Panc1 (cell line): Measurements from ENCODE around the gene ERICH3. TPM values are rescaled to one million over a fixed set of nuclear protein-coding genes. Genes with fewer than 3 reads are reported as not detected.

Experiments
- ATAC-seq: fragments of 200-7000 bp; cut with Tn5 transposase; 2 replicates; pipeline ENCODE4 v1.9.1; 2020; ENCODE audit warnings: mild to moderate bottlenecking, moderate library complexity
- BruUV-seq: library from RNA; stranded (reverse); fragments of 400-500 nt; replicated peaks from 2 replicates; lab custom pipeline; 2021; lab: Mats Ljungman, UMichigan
- CTCF ChIA-PET: fragments of 300-600 bp; sonication (Branson Sonifier 250); formaldehyde crosslinking; loops from one replicate; lab custom pipeline; 2022; ENCODE audit warnings: antibody characterized with exemption; lab: Charles Lee
- POLR2A ChIA-PET: fragments of 300-600 bp; sonication (Branson Sonifier 250); formaldehyde crosslinking; loops from one replicate; lab custom pipeline; 2022; ENCODE audit warnings: antibody characterized with exemption; lab: Charles Lee
- DNase-seq: peaks from one replicate; pipeline ENCODE4 v3.0.0-alpha.2; 2010; ENCODE audit warnings: low read depth, low spot score
- H3K27ac ChIP-seq: 2 replicates; pipeline ENCODE4 v1.5.1; 2011; ENCODE audit warnings: mild to moderate bottlenecking, low read length, inconsistent platforms
- H3K27me3 ChIP-seq: fragments of 200-500 bp; sonication (Bioruptor generic); 2 replicates; pipeline ENCODE4 v1.6.0; 2014; ENCODE audit warnings: low read length, inconsistent platforms; ENCODE audit not compliant: control insufficient read depth, insufficient read depth
- H3K36me3 ChIP-seq: fragments of 200-500 bp; sonication (Bioruptor generic); 2 replicates; pipeline ENCODE4 v1.5.1; 2014; ENCODE audit warnings: inconsistent platforms, mild to moderate bottlenecking, low read length, moderate library complexity; ENCODE audit not compliant: control insufficient read depth, insufficient read depth
- H3K4me1 ChIP-seq: 2 replicates; pipeline ENCODE4 v1.5.1; 2011; ENCODE audit warnings: inconsistent platforms, mild to moderate bottlenecking, low read length, moderate library complexity; ENCODE audit not compliant: control insufficient read depth, insufficient read depth
- H3K4me3 ChIP-seq, 2 experiments: 2 replicates each; pipeline ENCODE4 v1.5.1; 2011 to 2012; ENCODE audit warnings: low read depth in 2 of 2, low read length in 2 of 2, mild to moderate bottlenecking in 2 of 2, inconsistent platforms in 1 of 2, moderate library complexity in 1 of 2
- H3K9me3 ChIP-seq: fragments of 200-500 bp; sonication (Bioruptor generic); 2 replicates; pipeline ENCODE4 v1.5.1; 2014; ENCODE audit warnings: low read depth, mild to moderate bottlenecking, inconsistent platforms, low read length, moderate library complexity; ENCODE audit not compliant: control insufficient read depth, insufficient read depth
- CTCF ChIP-seq: fragments of 450-650 bp; IDR thresholded peaks from 2 replicates; pipeline ENCODE4 v1.5.1; 2017; ENCODE audit warnings: mild to moderate bottlenecking
- POLR2AphosphoS5 ChIP-seq: IDR thresholded peaks from 2 replicates; pipeline ENCODE4 v1.6.1; 2012; ENCODE audit warnings: mild to moderate bottlenecking, low read depth, low read length, moderate library complexity
- SIN3A ChIP-seq: IDR thresholded peaks from 2 replicates; pipeline ENCODE4 v1.6.1; 2012; ENCODE audit warnings: low read depth, mild to moderate bottlenecking, low read length, moderate library complexity, borderline replicate concordance; ENCODE audit not compliant: insufficient read depth
- TCF7L2 ChIP-seq: IDR thresholded peaks from 2 replicates; pipeline ENCODE4 v1.6.1; 2011; ENCODE audit warnings: mild to moderate bottlenecking, low read depth, low read length, inconsistent platforms
- in situ Hi-C: cut with HindIII; loops from 2 replicates; pipeline ENCODE4 v1.10.0; 2016; ENCODE audit warnings: low sequenced_read_pairs, low pct_unique_long_range_greater_than_20kb
- intact Hi-C: fragments of 100-400 bp; cut with micrococcal nuclease; formaldehyde crosslinking; loops from one replicate; pipeline ENCODE4 v1.10.0; 2022; ENCODE audit not compliant: unreplicated experiment
- total RNA-seq: library from RNA; stranded (reverse); gene quantifications from one replicate; pipeline ENCODE4 v1.2.1, GENCODE V29; 2021; ENCODE audit not compliant: unreplicated experiment
- TF ChIP-seq, protein P1 (sequence below), 2 experiments: IDR thresholded peaks; 2 replicates each; pipeline ENCODE4 v1.6.1; 2011 to 2012; ENCODE audit warnings: low read depth in 2 of 2, control low read depth in 1 of 2, low read length in 1 of 2, mild to moderate bottlenecking in 1 of 2, moderate library complexity in 1 of 2; ENCODE audit not compliant: insufficient read depth in 1 of 2

ERICH3 gene
- total RNA-seq, 1 experiment from 2014 or later: not detected

GRCh38 chr1:74637296-74637695 is 36.3 kb downstream of the ERICH3 start:
- in situ Hi-C loops: no loop called here
- no peak for TF ChIP-seq SIN3A
- Histone ChIP-seq H3K9me3 (no peaks in the 10 kb centered on the region), H3K27ac (no peak overlapping the region), H3K36me3 (no peaks in the 10 kb centered on the region), H3K27me3 (no peaks in the 10 kb centered on the region), H3K4me1 (no peaks in the 10 kb centered on the region), H3K4me3 (no peak overlapping the region)
- intact Hi-C loops: no loop called here
- ATAC-seq: no peak
- DNase-seq: no peak
- no TSS peak for BruUV-seq
- ChIA-PET CTCF (no interaction called here), POLR2A (no interaction called here)

DNA sequence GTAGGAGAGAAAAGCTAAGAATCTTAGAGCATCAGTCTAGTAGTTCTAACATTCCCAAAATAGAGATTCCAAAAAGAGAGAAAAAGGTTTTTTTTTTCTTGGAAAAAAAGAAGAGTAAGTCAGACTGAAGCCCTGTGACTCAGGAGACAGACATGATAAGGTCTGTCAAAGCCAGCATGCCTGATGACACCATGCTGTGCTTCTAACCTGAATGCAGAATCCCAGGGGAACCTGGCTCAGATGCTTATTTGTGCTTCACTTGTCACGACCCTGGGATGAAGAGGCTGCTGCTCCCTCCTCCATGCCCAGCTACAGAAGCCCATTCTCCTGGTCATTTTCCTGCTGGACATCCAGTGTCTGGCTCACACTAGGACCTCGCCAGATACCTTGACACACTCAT is 44.3 kb downstream of the ERICH3 start:
- in situ Hi-C loops: no loop called here
- POLR2A ChIA-PET: interaction anchor here (0.7 kb wide), 1 partner anchor 107 kb away, joined by 3 read pairs; no protein-coding TSS in a partner anchor

More for the DNA sequence above, 44.3 kb downstream of the ERICH3 start:
- no peaks in the 10 kb centered on the region for H3K4me1 ChIP-seq
- H3K27ac ChIP-seq: no peak overlapping the region
- no peak for ATAC-seq
- TF ChIP-seq TCF7L2 (no peak), CTCF (no peak), POLR2AphosphoS5 (no peak)
- TF ChIP-seq, protein P1, sequence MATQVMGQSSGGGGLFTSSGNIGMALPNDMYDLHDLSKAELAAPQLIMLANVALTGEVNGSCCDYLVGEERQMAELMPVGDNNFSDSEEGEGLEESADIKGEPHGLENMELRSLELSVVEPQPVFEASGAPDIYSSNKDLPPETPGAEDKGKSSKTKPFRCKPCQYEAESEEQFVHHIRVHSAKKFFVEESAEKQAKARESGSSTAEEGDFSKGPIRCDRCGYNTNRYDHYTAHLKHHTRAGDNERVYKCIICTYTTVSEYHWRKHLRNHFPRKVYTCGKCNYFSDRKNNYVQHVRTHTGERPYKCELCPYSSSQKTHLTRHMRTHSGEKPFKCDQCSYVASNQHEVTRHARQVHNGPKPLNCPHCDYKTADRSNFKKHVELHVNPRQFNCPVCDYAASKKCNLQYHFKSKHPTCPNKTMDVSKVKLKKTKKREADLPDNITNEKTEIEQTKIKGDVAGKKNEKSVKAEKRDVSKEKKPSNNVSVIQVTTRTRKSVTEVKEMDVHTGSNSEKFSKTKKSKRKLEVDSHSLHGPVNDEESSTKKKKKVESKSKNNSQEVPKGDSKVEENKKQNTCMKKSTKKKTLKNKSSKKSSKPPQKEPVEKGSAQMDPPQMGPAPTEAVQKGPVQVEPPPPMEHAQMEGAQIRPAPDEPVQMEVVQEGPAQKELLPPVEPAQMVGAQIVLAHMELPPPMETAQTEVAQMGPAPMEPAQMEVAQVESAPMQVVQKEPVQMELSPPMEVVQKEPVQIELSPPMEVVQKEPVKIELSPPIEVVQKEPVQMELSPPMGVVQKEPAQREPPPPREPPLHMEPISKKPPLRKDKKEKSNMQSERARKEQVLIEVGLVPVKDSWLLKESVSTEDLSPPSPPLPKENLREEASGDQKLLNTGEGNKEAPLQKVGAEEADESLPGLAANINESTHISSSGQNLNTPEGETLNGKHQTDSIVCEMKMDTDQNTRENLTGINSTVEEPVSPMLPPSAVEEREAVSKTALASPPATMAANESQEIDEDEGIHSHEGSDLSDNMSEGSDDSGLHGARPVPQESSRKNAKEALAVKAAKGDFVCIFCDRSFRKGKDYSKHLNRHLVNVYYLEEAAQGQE (IDR thresholded peaks at IDR 0.05; ENCODE audit: insufficient read depth in 1 of 2, low read depth in 2 of 2, low read length in 1 of 2): no peak
- no TSS peak for BruUV-seq
- H3K27me3 ChIP-seq: no peaks in the 10 kb centered on the region
- intact Hi-C loops: no loop called here
- CTCF ChIA-PET: no interaction called here
- DNase-seq: no peak
- no peak overlapping the region for H3K4me3 ChIP-seq
- H3K9me3 ChIP-seq: no peaks in the 10 kb centered on the region
- H3K36me3 ChIP-seq: no peaks in the 10 kb centered on the region
